HG03135 (cell line): Measurements from ENCODE around the gene TCTA.
"Not testable (repeated sequence)": the region's sequence is repeated elsewhere in the genome, so short reads cannot be mapped to it uniquely, and the experiment has no call there.

Experiments used
- ATAC-seq: cut with Tn5 transposase; IDR thresholded peaks from one replicate; pipeline ENCODE4 v1.9.1; 2021; ENCODE audit warnings: mild to moderate bottlenecking, moderate library complexity; ENCODE audit not compliant: unreplicated experiment

TCTA gene

GRCh38 chr3:49411968-49412631, at the start of gene TCTA, which contains the start of gene RHOA:
Gene TCTA (plus strand): TSS chr3:49412423. CDS start chr3:49412427, 4 bp downstream.
Gene RHOA (minus strand): TSS chr3:49411976. CDS start chr3:49375589, 36,387 bp downstream.
- ATAC-seq: peak; percentile 75

GRCh38 chr3:49362561-49362960, 49.7 kb upstream of the TCTA start:
- ATAC-seq: no peak

- ATAC-seq: no peak
These were observed 41.5 kb upstream of the TCTA start for GRCh38 chr3:49370585-49371290.

- no peak for ATAC-seq
These were observed 40.3 kb upstream of the TCTA start for GRCh38 chr3:49371946-49372345.

- ATAC-seq: no peak
These were observed 34.7 kb upstream of the TCTA start for GRCh38 chr3:49377483-49377882.

GRCh38 chr3:49378249-49378895, 33.9 kb upstream of the TCTA start:
- ATAC-seq: no peak

GRCh38 chr3:49383387-49383786, 28.8 kb upstream of the TCTA start:
- no peak for ATAC-seq

GRCh38 chr3:49385617-49386016, 26.6 kb upstream of the TCTA start:
- ATAC-seq: no peak

GRCh38 chr3:49386056-49386756, 26.0 kb upstream of the TCTA start:
- no peak for ATAC-seq

GRCh38 chr3:49387721-49388120, 24.5 kb upstream of the TCTA start:
- ATAC-seq: no peak

- ATAC-seq: no peak
These were observed 23.9 kb upstream of the TCTA start for GRCh38 chr3:49388289-49388820.

GRCh38 chr3:49389297-49389696, 22.9 kb upstream of the TCTA start:
- no peak for ATAC-seq

- not testable (repeated sequence) for ATAC-seq
These were observed 20.9 kb upstream of the TCTA start for GRCh38 chr3:49391310-49391709.

- ATAC-seq: no peak
These were observed 14.8 kb upstream of the TCTA start for GRCh38 chr3:49397470-49397869.

GRCh38 chr3:49399461-49399860, 12.8 kb upstream of the TCTA start:
- ATAC-seq: no peak

- no peak for ATAC-seq
These were observed 10.5 kb upstream of the TCTA start for GRCh38 chr3:49401766-49402165.

GRCh38 chr3:49403891-49404290, 8.3 kb upstream of the TCTA start:
- no peak for ATAC-seq

GRCh38 chr3:49405570-49405969, 6.7 kb upstream of the TCTA start:
- not testable (repeated sequence) for ATAC-seq

- ATAC-seq: no peak
These were observed 5.4 kb upstream of the TCTA start for GRCh38 chr3:49406571-49407565.
